HepG2 (cell line): ENCODE data around the gene R3HCC1L. TPM values are rescaled to one million over a fixed set of nuclear protein-coding genes. Genes with fewer than 3 reads are reported as not detected.

Experiments
- ARNT ChIP-seq: fragments of 450-650 bp; IDR thresholded peaks from 2 replicates; pipeline ENCODE4 v1.6.1; 2017
- E2F1 ChIP-seq: sonication (generic); formaldehyde crosslinking; IDR thresholded peaks from 2 replicates; pipeline ENCODE4 v1.5.0; 2020; ENCODE audit warnings: missing genetic modification reagents
- ELF1 ChIP-seq: sonication (generic); formaldehyde crosslinking; IDR thresholded peaks from 2 replicates; pipeline ENCODE4 v1.4.0; 2020; ENCODE audit warnings: missing genetic modification reagents
- ELF4 ChIP-seq: sonication (generic); formaldehyde crosslinking; IDR thresholded peaks from 2 replicates; pipeline ENCODE4 v1.5.0; 2020; ENCODE audit warnings: missing genetic modification reagents, mild to moderate bottlenecking, moderate library complexity, borderline replicate concordance
- FOSL2 ChIP-seq: sonication (generic); formaldehyde crosslinking; IDR thresholded peaks from 2 replicates; pipeline ENCODE4 v1.4.0; 2020; ENCODE audit warnings: missing genetic modification reagents
- HNRNPK ChIP-seq: fragments of 200-400 bp; formaldehyde crosslinking; IDR thresholded peaks from 2 replicates; pipeline ENCODE4 v1.6.1; 2018; ENCODE audit warnings: low read length, low read depth, moderate library complexity, mild to moderate bottlenecking; ENCODE audit not compliant: poor library complexity, severe bottlenecking
- IKZF5 ChIP-seq: IDR thresholded peaks from 2 replicates; pipeline ENCODE4 v1.6.1; 2018; ENCODE audit warnings: missing genetic modification reagents, mild to moderate bottlenecking, missing compliant biosample characterization
- IRF2 ChIP-seq: IDR thresholded peaks from 2 replicates; pipeline ENCODE4 v1.6.1; 2018; ENCODE audit warnings: missing genetic modification reagents, missing compliant biosample characterization
- KLF11 ChIP-seq: IDR thresholded peaks from 2 replicates; pipeline ENCODE4 v1.6.1; 2016; ENCODE audit warnings: missing compliant biosample characterization
- MXD1 ChIP-seq: sonication (generic); formaldehyde crosslinking; IDR thresholded peaks from 2 replicates; pipeline ENCODE4 v1.4.0; 2020; ENCODE audit warnings: mild to moderate bottlenecking, missing genetic modification reagents
- MZF1 ChIP-seq: sonication (generic); formaldehyde crosslinking; IDR thresholded peaks from 2 replicates; pipeline ENCODE4 v1.8.1; 2023; ENCODE audit warnings: mild to moderate bottlenecking, missing genetic modification reagents, borderline replicate concordance
- NAIF1 ChIP-seq: sonication (generic); formaldehyde crosslinking; IDR thresholded peaks from 2 replicates; pipeline ENCODE4 v1.5.0; 2020; ENCODE audit warnings: mild to moderate bottlenecking, missing genetic modification reagents, borderline replicate concordance
- NFKB2 ChIP-seq: sonication (generic); formaldehyde crosslinking; IDR thresholded peaks from 2 replicates; pipeline ENCODE4 v1.4.0; 2020; ENCODE audit warnings: missing genetic modification reagents, borderline replicate concordance
- NR2C2 ChIP-seq: sonication (generic); formaldehyde crosslinking; IDR thresholded peaks from 2 replicates; pipeline ENCODE4 v1.4.0; 2020; ENCODE audit warnings: missing genetic modification reagents, mild to moderate bottlenecking, moderate library complexity, borderline replicate concordance
- RBAK ChIP-seq: sonication (generic); formaldehyde crosslinking; IDR thresholded peaks from 2 replicates; pipeline ENCODE4 v1.5.1; 2020; ENCODE audit warnings: mild to moderate bottlenecking, missing genetic modification reagents
- RBM39 ChIP-seq: fragments of 200-400 bp; formaldehyde crosslinking; IDR thresholded peaks from one replicate; pipeline ENCODE4 v1.6.1; 2018; ENCODE audit warnings: antibody characterized with exemption, mild to moderate bottlenecking, low read depth, low read length; ENCODE audit not compliant: poor library complexity, severe bottlenecking
- SMAD9 ChIP-seq: sonication (generic); formaldehyde crosslinking; IDR thresholded peaks from 2 replicates; pipeline ENCODE4 v1.5.1; 2020; ENCODE audit warnings: mild to moderate bottlenecking, missing genetic modification reagents
- SP2 ChIP-seq: sonication (generic); formaldehyde crosslinking; IDR thresholded peaks from 2 replicates; pipeline ENCODE4 v1.5.1; 2020; ENCODE audit warnings: mild to moderate bottlenecking, missing genetic modification reagents
- SPEN ChIP-seq: sonication (generic); formaldehyde crosslinking; IDR thresholded peaks from 2 replicates; pipeline ENCODE4 v1.5.1; 2020; ENCODE audit warnings: low read depth, mild to moderate bottlenecking, missing genetic modification reagents
- THAP11 ChIP-seq: IDR thresholded peaks from 2 replicates; pipeline ENCODE4 v1.6.1; 2016; ENCODE audit warnings: missing biosample characterization, missing genetic modification reagents
- WIZ ChIP-seq: sonication (generic); formaldehyde crosslinking; IDR thresholded peaks from 2 replicates; pipeline ENCODE4 v1.5.1; 2020; ENCODE audit warnings: mild to moderate bottlenecking, missing genetic modification reagents
- ZFY ChIP-seq: sonication (generic); formaldehyde crosslinking; IDR thresholded peaks from 2 replicates; pipeline ENCODE4 v1.4.0; 2020; ENCODE audit warnings: missing genetic modification reagents
- ZGPAT ChIP-seq: IDR thresholded peaks from 2 replicates; pipeline ENCODE4 v1.6.1; 2016; ENCODE audit warnings: mild to moderate bottlenecking
- ZKSCAN5 ChIP-seq: sonication (generic); formaldehyde crosslinking; IDR thresholded peaks from 2 replicates; pipeline ENCODE4 v1.5.1; 2020; ENCODE audit warnings: mild to moderate bottlenecking, missing genetic modification reagents
- ZNF546 ChIP-seq: sonication (generic); formaldehyde crosslinking; conservative IDR thresholded peaks from 2 replicates; pipeline ENCODE4 v1.8.1; 2023; ENCODE audit warnings: mild to moderate bottlenecking, missing genetic modification reagents
- ZNF577 ChIP-seq: sonication (generic); formaldehyde crosslinking; IDR thresholded peaks from 2 replicates; pipeline ENCODE4 v1.4.0; 2020; ENCODE audit warnings: mild to moderate bottlenecking, low read depth, missing genetic modification reagents, borderline replicate concordance
- ZNF772 ChIP-seq: sonication (generic); formaldehyde crosslinking; IDR thresholded peaks from 2 replicates; pipeline ENCODE4 v1.5.0; 2020; ENCODE audit warnings: mild to moderate bottlenecking, missing genetic modification reagents
- polyA plus RNA-seq, 8 experiments: library from polyadenylated mRNA; depleted of rRNA in 3 of 8; stranded (reverse) in 7 of 8; unstranded in 1 of 8; fragments of >200 nt; fragmentation: Illumina TruSeq in 4 of 8; extraction: Trizol in 4 of 8; gene quantifications; 2 replicates each; pipeline versions ENCODE4 v1.2.1 to v1.2.3, GENCODE V29; 2011 to 2016; ENCODE audit warnings: low read depth in 4 of 8, missing spikeins in 1 of 8, mixed read lengths in 1 of 8; ENCODE audit not compliant: insufficient read depth in 1 of 8
- total RNA-seq, 5 experiments: library from RNA; depleted of rRNA; stranded (reverse); fragments of >200 nt; fragmentation: Illumina TruSeq; extraction: Trizol; gene quantifications; 2 replicates each; pipeline ENCODE4 v1.2.3, GENCODE V29; 2016; ENCODE audit warnings: low read depth in 1 of 5

R3HCC1L gene
- total and polyA plus RNA-seq, 2 of the 13 experiments (the other 11 are each of a cell fraction or from before 2014, with no cell fraction given), result 6.5 to 12.2 TPM

- peak; percentile 68; the same call in 1 of the 2 replicates for TF ChIP-seq KLF11 (CRISPR knock-in tag)
- 0 out of 2 replicates have a peak, but pooled peaks have one; percentile 43 for TF ChIP-seq ZKSCAN5 (CRISPR knock-in tag)
- TF ChIP-seq ELF4 (CRISPR knock-in tag), result 0 out of 2 replicates have a peak, but pooled peaks have one; percentile 35
- TF ChIP-seq RBAK (CRISPR knock-in tag), result peak; percentile 94
- peak; percentile 50; the same call in 1 of the 2 replicates for TF ChIP-seq FOSL2 (CRISPR knock-in tag)
- no peak for TF ChIP-seq ARNT
- TF ChIP-seq WIZ, result no peak
- peak; percentile 83 for TF ChIP-seq E2F1 (CRISPR knock-in tag)
- peak; percentile 46; the same call in 1 of the 2 replicates for TF ChIP-seq IKZF5 (CRISPR knock-in tag)
- TF ChIP-seq ZNF772, result peak; percentile 46; the same call in 1 of the 2 replicates
- peak; percentile 82; the same call in 1 of the 2 replicates for TF ChIP-seq MZF1 (CRISPR knock-in tag)
- no peak for TF ChIP-seq NFKB2
- peak; percentile 92 for TF ChIP-seq ELF1
- TF ChIP-seq SMAD9, result no peak
- TF ChIP-seq HNRNPK, result peak; percentile 49
- TF ChIP-seq RBM39, result peak; percentile 70
- peak; percentile 73; the same call in 1 of the 2 replicates for TF ChIP-seq ZGPAT
- peak; percentile 63 for TF ChIP-seq SPEN (CRISPR knock-in tag)
- peak; percentile 55 for TF ChIP-seq SP2 (CRISPR knock-in tag)
- TF ChIP-seq MXD1, result peak; percentile 61; the same call in 1 of the 2 replicates
- peak; percentile 95 for TF ChIP-seq NR2C2
- TF ChIP-seq ZNF546, result no peak
- peak; percentile 90 for TF ChIP-seq ZFY (CRISPR knock-in tag)
- TF ChIP-seq IRF2, result peak; percentile 81; the same call in 1 of the 2 replicates
- TF ChIP-seq THAP11 (CRISPR knock-in tag), result peak; percentile 100
- TF ChIP-seq NAIF1 (CRISPR knock-in tag), result 0 out of 2 replicates have a peak, but pooled peaks have one; percentile 43
- no peak for TF ChIP-seq ZNF577 (CRISPR knock-in tag)
These were observed at the start of gene R3HCC1L (continued) for GRCh38 chr10:98134431-98135221.
